BE2C (cell line): Measurements from ENCODE around the gene NRXN3.

ENCODE experiments used
- DNase-seq: peaks from one replicate; pipeline ENCODE4 v3.0.0-alpha.2; 2020
- H3K27me3 ChIP-seq: fragments of 250-450 bp; sonication (Bioruptor Pico); 2 replicates; pipeline ENCODE4 v1.5.1; 2020; ENCODE audit warnings: mild to moderate bottlenecking
- H3K36me3 ChIP-seq: fragments of 250-450 bp; sonication (Bioruptor Pico); 2 replicates; pipeline ENCODE4 v1.5.1; 2020; ENCODE audit warnings: mild to moderate bottlenecking
- H3K4me1 ChIP-seq: fragments of 250-450 bp; sonication (Bioruptor Pico); 2 replicates; pipeline ENCODE4 v1.5.1; 2020
- H3K4me3 ChIP-seq: 2 replicates; pipeline ENCODE4 v1.5.1; 2011; ENCODE audit warnings: low read depth, low read length
- H3K9me3 ChIP-seq: fragments of 250-450 bp; sonication (Bioruptor Pico); 2 replicates; pipeline ENCODE4 v1.5.1; 2020
- CTCF ChIP-seq: IDR thresholded peaks from 2 replicates; pipeline ENCODE4 v1.5.1; 2012; ENCODE audit warnings: mild to moderate bottlenecking, low read depth, low read length

Gene NRXN3

GRCh38 chr14:78143489-78144145 is 26.6 kb upstream of the NRXN3 start:
- no peak for TF ChIP-seq CTCF

GRCh38 chr14:78152201-78153063 is 17.7 kb upstream of the NRXN3 start:
- DNase-seq: no peak
- TF ChIP-seq CTCF: no peak
- Histone ChIP-seq H3K27me3 (no peaks in the 10 kb centered on the region), H3K36me3 (no peaks in the 10 kb centered on the region), H3K4me1 (no peaks in the 10 kb centered on the region), H3K4me3 (no peak overlapping the region), H3K9me3 (no peaks in the 10 kb centered on the region)

More at GRCh38 chr14:78143489-78144145, 26.6 kb upstream of the NRXN3 start:
- H3K36me3 ChIP-seq: no peaks in the 10 kb centered on the region
- no peaks in the 10 kb centered on the region for H3K9me3 ChIP-seq
- no peak for DNase-seq
- no peaks in the 10 kb centered on the region for H3K27me3 ChIP-seq
- H3K4me1 ChIP-seq: no peaks in the 10 kb centered on the region
- no peak overlapping the region for H3K4me3 ChIP-seq

- no peaks in the 10 kb centered on the region for H3K36me3 ChIP-seq
- no peaks in the 10 kb centered on the region for H3K4me1 ChIP-seq
- H3K27me3 ChIP-seq: no peaks in the 10 kb centered on the region
- no peaks in the 10 kb centered on the region for H3K9me3 ChIP-seq
- TF ChIP-seq CTCF: no peak
- DNase-seq: no peak
- H3K4me3 ChIP-seq: no peak overlapping the region
Measured at GRCh38 chr14:78153064-78153341, 17.2 kb upstream of the NRXN3 start.

DNA sequence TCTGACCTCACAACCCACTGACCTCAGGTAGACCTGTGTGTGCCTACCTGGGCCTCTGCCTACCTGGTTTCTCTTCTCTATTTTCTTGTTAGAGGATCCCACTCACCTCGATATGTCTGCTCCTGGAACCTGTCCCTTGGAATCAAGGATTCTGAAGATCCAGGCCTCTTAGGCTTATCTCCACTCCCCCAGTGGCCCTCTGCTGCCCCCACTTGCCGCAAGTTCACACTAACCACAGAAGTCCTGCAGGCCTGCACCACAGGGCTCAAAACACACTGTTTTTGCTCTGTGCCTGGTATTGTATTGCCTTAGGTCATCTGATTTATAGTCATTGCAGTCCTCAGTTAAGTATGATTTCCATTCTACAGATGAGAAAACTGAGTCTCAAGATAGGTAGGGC is 15.3 kb upstream of the NRXN3 start:
- DNase-seq: peak; percentile 28
- Histone ChIP-seq H3K27me3 (no peaks in the 10 kb centered on the region), H3K9me3 (no peaks in the 10 kb centered on the region), H3K4me3 (no peak overlapping the region), H3K4me1 (no peaks in the 10 kb centered on the region), H3K36me3 (no peaks in the 10 kb centered on the region)
- peak; percentile 26 for TF ChIP-seq CTCF

DNA sequence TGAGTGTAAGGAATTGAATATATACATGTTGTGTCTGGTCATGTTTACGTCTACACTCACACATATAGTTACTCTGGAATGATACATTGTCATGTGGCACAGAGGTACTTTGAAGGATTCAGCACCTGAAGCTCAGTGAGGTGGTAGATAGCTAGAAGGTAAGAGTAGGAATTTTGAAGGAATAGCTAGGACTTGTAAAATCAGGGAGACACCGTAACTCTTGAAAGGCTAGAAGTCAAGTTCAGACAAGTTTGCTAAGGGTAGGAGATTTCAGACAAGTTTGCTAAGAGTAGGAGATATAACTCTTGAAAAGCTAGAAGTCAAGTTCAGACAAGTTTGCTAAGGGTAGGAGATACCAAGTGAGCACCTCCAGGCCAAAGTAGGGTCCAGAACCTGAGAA is 14.0 kb upstream of the NRXN3 start:
- H3K36me3 ChIP-seq: no peaks in the 10 kb centered on the region
- H3K4me3 ChIP-seq: no peak overlapping the region
- no peaks in the 10 kb centered on the region for H3K4me1 ChIP-seq
- H3K9me3 ChIP-seq: no peaks in the 10 kb centered on the region
- no peaks in the 10 kb centered on the region for H3K27me3 ChIP-seq
- no peak for DNase-seq
- no peak for TF ChIP-seq CTCF
